GM15510 (cell line): ENCODE measurements around the gene UBN1.

Experiments
- POLR2A ChIP-seq: IDR thresholded peaks from 3 replicates; pipeline ENCODE4 v1.6.1; 2011; ENCODE audit warnings: borderline replicate concordance; ENCODE audit not compliant: insufficient read length; ENCODE audit errors: extremely low read depth

UBN1 gene

GRCh38 chr16:4884972-4885874 lies 37.9 kb downstream of the UBN1 start:
- no peak for TF ChIP-seq POLR2A

- no peak for TF ChIP-seq POLR2A
Observed at GRCh38 chr16:4886151-4886550, 38.9 kb downstream of the UBN1 start.

DNA sequence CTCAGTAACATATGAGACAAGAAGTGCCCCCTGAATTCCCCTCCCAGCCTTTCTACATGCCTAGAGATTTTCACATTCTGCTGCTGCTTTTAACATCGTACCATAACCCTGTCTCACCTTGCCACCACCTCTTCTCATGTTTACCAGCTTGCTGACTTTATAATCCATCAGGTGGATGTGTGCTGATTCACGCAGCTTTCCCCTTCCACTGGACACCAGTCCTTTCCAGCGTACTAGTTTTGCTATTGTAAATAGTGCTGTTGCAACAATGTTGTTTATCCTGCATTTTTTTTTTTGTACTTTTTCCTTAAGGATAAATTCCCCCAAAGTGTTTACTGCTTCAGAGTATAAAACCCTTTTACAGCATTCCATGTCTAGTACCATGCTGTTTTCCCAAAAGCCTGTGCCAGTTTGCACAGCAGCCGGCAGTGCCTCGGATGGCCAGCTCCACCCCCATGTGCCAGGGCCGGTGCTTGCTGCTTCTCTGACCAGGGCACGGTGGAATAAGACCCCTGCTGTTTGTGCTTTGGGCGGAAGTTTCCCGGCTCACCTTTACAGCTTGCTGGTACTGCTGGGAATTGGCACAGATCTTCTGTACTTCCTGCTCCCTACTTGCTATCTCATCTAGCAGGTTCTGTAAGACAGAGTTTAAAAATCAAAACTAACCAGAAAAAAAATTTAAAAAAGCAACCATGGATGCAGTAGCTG lies 41.3 kb downstream of the UBN1 start:
- no peak for TF ChIP-seq POLR2A

- no peak for TF ChIP-seq POLR2A
Observed at GRCh38 chr16:4890026-4890425, 42.7 kb downstream of the UBN1 start.

GRCh38 chr16:4890686-4891085 lies 43.4 kb downstream of the UBN1 start:
- no peak for TF ChIP-seq POLR2A

DNA sequence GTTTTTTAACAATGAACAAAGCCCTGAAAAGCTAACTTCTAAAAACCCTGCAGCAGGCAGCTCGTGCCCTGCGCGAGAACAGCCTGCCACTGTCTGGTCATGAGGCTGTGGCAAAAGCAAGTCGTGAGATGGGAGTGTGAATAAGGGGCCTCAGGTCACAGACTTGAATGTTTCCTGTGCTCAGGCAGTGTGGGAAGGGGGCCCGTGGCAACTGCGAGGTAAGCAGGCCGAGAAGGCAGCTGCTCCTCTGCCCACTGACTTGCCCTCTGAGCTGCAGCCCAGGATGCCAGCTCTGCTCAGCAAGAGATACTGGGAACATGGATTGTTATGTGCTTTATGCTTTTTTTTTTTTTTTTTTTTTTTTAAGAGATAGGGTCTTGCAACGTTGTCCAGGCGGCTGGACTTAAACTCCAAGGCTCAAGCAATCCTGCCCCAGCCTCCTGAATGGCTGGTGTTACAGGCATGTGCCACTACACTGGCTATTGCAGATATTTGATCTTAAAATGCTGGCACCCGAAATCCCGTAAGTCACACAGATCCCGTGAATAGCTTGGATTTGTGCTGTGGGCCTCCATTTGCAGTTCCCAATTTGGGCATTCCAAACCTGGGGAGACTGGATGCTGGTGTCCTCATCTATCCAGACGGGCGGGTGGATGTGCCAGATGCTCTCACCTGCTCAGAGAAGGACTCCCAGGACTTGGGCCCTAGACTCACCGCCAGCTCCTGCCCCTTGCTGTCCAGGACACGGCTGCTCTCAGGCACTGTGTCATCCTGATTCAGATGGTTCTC lies 44.0 kb downstream of the UBN1 start:
- TF ChIP-seq POLR2A = no peak

DNA sequence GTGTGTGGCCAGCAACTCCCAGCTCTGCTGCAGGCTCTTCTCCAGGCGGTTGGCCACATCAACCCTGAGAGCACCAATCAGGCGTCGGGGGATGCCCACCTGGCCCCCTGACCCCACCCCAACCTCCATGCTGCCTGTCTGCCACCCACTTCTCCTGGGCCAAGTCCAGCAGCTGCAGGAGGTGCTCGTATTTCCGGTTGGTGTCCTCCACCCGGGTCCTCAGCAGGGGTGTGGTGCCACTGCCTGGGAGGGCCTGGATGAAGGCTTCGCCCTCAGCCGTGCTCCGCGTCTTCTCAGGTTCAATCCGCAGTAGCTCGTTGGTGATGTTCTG lies 44.6 kb downstream of the UBN1 start:
- TF ChIP-seq POLR2A = no peak

GRCh38 chr16:4892361-4893102 lies 45.3 kb downstream of the UBN1 start:
- no peak for TF ChIP-seq POLR2A

DNA sequence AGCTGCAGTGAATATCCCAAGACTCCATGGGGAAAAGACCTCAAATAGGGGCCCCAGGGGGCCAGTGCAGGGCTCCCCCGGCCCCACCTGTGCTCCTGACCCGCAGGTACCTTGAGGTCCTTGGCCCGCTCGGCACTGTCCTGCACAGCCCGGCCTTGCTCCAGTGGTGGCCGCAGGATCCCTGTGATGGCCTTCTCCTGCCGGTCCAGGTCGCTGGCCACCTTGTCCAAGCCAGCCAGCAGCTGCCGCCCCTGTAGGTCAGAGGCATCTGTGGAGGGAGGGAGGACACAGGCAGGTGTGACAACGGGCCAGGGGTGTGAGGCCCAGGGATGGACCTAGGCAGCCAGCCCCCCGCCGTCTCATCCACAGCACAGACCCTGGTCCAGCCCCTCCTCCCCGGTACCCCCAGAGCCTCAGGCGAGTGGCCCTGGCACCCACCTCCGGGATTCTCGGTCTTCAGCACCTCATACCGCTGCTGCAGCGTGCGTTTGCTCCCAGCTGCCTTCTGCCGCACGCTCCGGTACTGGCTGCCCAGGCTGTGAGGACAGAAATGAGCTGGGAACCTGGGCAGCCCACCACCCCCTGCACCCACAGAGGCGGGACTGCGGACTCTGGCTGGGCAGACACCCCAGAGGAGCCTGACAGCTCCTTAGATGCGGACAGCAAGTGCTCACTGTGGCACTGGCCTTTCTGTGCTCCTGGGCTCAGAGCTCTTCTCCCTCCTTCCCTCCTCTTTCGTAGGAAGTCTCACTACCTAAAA lies 46.0 kb downstream of the UBN1 start:
- TF ChIP-seq POLR2A = no peak

DNA sequence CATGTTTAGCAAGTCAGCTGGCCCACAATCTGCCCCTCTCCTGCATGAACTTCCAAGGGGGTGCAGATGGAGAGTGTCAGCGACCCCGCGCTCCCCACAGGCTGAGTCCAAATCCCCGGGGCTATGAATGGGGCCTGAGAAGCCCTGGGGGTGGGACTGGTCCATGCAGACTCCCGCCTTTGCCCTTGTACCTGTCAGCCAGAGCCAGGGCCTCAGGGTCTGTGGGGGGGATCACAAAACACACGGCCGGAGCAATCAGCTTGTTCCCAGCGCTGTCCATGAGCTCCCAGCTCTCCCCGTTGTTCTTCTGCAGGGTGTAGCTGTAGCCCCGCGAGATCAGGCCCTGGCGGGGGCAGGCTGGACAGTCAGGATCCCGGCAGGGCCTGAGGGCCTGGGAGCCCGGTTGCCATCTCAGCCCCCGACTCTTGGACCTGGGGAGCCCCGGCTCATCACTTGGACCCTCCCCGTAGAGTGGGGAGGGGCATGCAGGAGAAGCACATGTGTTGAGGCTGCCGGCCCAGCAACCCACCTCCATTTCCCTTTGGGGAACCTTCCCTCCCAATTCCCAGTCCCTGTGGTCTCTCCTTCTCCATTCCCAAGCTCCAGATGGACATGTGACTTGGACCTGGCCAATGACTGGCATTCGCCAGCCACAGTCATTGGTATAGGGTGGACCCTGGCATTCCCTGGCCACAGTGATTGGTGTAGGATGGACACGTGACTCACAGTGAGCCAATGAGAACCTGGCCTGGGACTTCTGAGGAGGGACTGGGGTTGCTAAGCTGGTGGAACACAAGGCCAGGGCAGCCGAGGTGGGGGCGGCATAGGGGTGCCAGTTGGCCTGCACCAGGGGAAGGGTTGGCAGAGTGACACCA lies 47.2 kb downstream of the UBN1 start:
- TF ChIP-seq POLR2A = no peak

- no peak for TF ChIP-seq POLR2A
Observed at GRCh38 chr16:4895366-4895765, 48.1 kb downstream of the UBN1 start.

GRCh38 chr16:4897328-4897727 lies 50.0 kb downstream of the UBN1 start:
- TF ChIP-seq POLR2A = no peak
